HUES64 (cell line): ENCODE results near the gene LINGO4.
"Not testable (repeated sequence)": the region's sequence is repeated elsewhere in the genome, so short reads cannot be mapped to it uniquely, and the experiment has no call there.

Experiments
- H3K27ac ChIP-seq: 2 replicates; pipeline ENCODE4 v1.7.0; 2013; ENCODE audit warnings: low read depth, low read length, inconsistent platforms
- H3K27me3 ChIP-seq: 2 replicates; pipeline ENCODE4 v1.6.1; 2013; ENCODE audit warnings: mild to moderate bottlenecking, low read length; ENCODE audit not compliant: insufficient read depth
- H3K36me3 ChIP-seq: 2 replicates; pipeline ENCODE4 v1.6.1; 2013; ENCODE audit warnings: mild to moderate bottlenecking, low read length; ENCODE audit not compliant: insufficient read depth
- H3K4me1 ChIP-seq: 2 replicates; pipeline ENCODE4 v1.6.1; 2013; ENCODE audit warnings: mild to moderate bottlenecking, low read length, moderate library complexity; ENCODE audit not compliant: insufficient read depth
- H3K4me3 ChIP-seq: 2 replicates; pipeline ENCODE4 v1.5.1; 2013; ENCODE audit warnings: mild to moderate bottlenecking, low read length, moderate library complexity
- H3K9ac ChIP-seq: 2 replicates; pipeline ENCODE4 v1.6.1; 2013; ENCODE audit warnings: mild to moderate bottlenecking, low read depth, low read length
- H3K9me3 ChIP-seq: 2 replicates; pipeline ENCODE4 v1.6.1; 2013; ENCODE audit warnings: low read depth, low read length; ENCODE audit not compliant: insufficient read depth
- WGBS: fragments of 150-250, 120-280 bp; methylation state at CpG from one replicate; pipeline ENCODE4 v1.1.7; 2013; ENCODE audit warnings: missing lambda C conversion rate; 5-methylcytosine and 5-hydroxymethylcytosine counted together

LINGO4 gene

DNA sequence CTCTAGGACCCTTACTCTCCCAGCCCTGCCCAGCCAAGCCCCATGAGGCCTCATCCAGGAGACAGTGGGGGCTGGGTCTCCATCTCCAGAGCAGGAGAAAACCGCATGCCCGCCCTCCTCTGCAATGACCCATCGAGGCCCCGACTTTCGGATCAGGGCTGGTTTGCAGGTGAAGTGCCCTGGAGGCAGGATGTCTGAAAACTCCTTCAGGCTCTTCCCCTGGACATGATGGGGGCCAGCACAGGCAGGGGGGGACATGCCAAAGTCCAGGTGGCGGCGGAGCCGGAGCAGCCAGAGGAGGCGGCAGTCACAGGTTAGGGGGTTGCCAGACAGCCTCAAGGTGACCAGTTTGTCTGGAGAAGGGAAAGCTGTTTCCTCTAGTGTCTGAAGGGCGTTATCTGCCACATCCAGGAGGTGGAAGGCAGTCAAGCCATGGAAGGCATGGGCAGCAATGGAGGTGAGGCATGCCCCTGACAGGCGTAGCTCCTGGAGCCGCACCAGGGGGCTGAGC lies 3.9 kb downstream of the LINGO4 start:
- Histone ChIP-seq H3K27me3 (0 out of 2 replicates have a peak, but pooled peaks cover 2% of the 10 kb centered on the region), H3K36me3 (no peaks in the 10 kb centered on the region)
- WGBS = 91% methylated on average over 12 of the region's 12 CpGs

DNA sequence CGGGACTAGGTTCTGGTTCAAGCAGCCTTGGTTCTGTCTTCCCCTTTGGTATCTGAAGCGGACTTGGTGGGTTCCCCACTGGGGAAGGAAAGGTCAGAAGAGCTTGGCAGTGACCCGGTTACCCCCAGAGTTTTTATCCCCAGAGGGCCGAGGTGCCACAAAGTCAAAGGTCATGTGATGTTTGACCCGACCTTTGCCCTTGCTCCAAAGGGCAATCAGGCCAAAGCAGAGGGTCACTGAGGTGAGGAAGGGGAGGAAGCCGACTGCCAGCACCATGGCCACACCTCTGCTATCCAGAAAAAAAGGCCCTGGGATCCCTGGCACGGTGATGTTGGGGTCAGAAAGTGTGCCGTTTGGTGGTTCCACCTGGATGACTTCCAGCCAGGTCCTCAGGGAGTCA lies 4.4 kb downstream of the LINGO4 start:
- Histone ChIP-seq H3K36me3 (no peaks in the 10 kb centered on the region), H3K9me3 (no peaks in the 10 kb centered on the region), H3K4me1 (no peaks in the 10 kb centered on the region; the same call in 1 of the 2 replicates), H3K27ac (no peak overlapping the region), H3K9ac (no peak overlapping the region), H3K4me3 (no peak overlapping the region), H3K27me3 (0 out of 2 replicates have a peak, but pooled peaks cover 3% of the 10 kb centered on the region)
- 92% methylated on average over 8 of the region's 8 CpGs for WGBS

More for the DNA sequence above, 3.9 kb downstream of the LINGO4 start:
- H3K4me1 ChIP-seq = no peaks in the 10 kb centered on the region; the same call in 1 of the 2 replicates
- no peak overlapping the region for H3K27ac ChIP-seq
- H3K9ac ChIP-seq = no peak overlapping the region
- H3K9me3 ChIP-seq = no peaks in the 10 kb centered on the region
- H3K4me3 ChIP-seq = no peak overlapping the region

DNA sequence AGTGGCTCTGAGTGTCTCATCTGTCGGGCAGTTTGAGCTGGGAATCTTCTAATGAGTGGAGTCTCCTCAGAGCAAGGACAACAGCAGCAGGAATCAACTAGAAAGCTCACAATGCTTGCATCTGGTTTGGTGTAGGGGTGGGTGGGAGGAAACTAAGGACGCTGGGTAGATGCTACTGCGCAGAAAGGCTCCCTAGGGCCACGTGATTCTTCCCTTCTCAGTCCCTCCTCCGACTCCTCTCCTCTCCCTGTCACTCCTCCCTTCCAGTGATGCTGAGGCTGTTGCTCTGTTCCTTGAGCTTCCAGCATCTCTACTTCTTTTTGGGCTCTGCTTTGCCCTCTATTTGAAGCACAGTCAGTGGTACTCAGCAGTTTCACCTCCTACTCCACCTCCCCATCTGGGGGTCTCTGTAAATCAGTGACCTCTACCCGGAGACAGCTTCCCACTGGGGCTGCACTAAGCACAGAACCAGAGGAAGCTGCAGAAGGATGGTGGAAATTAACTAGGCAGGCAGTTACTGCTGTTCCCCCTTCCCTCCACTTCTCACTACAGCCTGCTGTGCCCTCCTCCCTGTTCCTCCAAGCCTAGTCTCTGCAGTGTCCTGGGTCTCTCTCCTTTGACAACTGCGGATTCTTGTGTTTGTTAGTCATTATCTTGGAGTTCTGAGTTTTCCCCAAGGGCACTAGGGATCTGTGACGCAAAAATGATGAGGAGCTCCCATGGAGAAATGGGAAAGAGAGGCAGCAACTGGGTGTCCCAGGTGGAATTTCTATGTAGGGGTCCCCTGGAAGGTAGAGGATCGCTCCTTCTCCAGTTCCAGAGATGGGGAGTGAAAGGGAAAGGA lies 5.8 kb downstream of the LINGO4 start:
- Histone ChIP-seq H3K27ac (no peak overlapping the region), H3K4me1 (no peaks in the 10 kb centered on the region; the same call in 1 of the 2 replicates), H3K27me3 (0 out of 2 replicates have a peak, but pooled peaks cover 3% of the 10 kb centered on the region), H3K36me3 (no peaks in the 10 kb centered on the region), H3K9me3 (no peaks in the 10 kb centered on the region), H3K4me3 (no peak overlapping the region), H3K9ac (no peak overlapping the region)
- WGBS = 54% methylated on average over 9 of the region's 9 CpGs

DNA sequence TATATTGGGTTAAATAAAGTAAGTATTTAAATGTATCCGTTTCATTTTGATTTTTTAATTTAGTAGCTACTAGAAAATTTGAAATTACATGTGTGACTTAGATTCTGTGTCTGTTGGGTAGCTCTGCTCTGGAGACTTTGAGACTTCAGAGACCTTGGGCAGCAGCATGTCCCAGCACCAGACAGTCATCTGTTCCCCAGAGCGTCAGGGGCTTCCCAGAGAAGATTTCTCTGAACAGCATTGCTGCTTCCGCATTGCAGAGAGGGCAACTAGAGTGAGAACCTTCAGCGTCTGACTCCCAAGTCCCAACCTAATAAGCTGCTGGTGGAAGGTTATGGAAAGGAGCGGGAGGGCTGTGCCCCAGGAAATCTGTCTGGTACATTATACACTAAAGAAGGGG lies 6.6 kb downstream of the LINGO4 start:
- Histone ChIP-seq H3K9ac (no peak overlapping the region), H3K4me3 (no peak overlapping the region), H3K4me1 (no peaks in the 10 kb centered on the region; the same call in 1 of the 2 replicates), H3K9me3 (no peaks in the 10 kb centered on the region), H3K27ac (no peak overlapping the region), H3K27me3 (0 out of 2 replicates have a peak, but pooled peaks cover 3% of the 10 kb centered on the region), H3K36me3 (no peaks in the 10 kb centered on the region)
- WGBS = 92% methylated on average over 5 of the region's 5 CpGs

DNA sequence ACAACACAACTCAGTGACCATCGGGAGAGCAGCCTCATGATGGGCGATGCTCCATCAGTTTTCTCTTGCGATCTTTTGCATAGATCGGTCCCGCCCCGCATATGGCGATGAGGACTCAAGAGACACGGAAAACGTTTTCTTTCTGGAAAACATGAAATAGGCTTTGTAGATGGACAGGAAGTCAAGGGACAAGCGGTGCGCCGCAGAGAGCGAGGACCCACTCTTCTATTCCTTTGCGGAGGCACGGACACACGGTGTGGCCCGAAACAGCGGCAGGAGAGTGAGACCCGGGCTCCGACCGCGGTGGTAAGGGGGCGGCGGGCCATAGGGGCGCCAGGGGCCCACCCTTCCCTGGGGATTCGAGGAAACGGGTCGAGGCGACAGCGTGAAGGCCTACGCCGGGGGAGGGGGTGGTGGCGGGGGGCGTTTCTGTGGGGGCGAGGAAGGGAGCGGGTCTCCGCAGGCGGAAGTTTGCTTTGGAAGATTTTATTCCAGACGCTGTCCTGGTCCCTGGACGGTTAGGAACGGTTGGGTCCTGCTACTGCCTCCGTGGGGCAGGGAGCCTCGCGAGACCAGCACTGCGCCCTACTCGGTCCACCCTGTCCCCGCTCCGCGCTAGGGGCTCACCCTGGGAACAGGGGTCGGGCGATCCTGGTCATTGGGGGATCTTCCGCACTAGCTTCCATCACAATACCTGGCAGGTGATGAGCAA lies 14.1 kb downstream of the LINGO4 start:
- peak overlapping the region; percentile 89 for H3K4me3 ChIP-seq
- H3K27me3 ChIP-seq = peaks cover 10% of the 10 kb centered on the region; the same call in 1 of the 2 replicates
- peak overlapping the region; percentile 56 for H3K9ac ChIP-seq
- H3K4me1 ChIP-seq = peaks cover 11% of the 10 kb centered on the region; the same call in 1 of the 2 replicates
- under 1% methylated on average over 52 of the region's 52 CpGs for WGBS
- H3K27ac ChIP-seq = no peak overlapping the region
- H3K9me3 ChIP-seq = no peaks in the 10 kb centered on the region
- no peaks in the 10 kb centered on the region for H3K36me3 ChIP-seq

DNA sequence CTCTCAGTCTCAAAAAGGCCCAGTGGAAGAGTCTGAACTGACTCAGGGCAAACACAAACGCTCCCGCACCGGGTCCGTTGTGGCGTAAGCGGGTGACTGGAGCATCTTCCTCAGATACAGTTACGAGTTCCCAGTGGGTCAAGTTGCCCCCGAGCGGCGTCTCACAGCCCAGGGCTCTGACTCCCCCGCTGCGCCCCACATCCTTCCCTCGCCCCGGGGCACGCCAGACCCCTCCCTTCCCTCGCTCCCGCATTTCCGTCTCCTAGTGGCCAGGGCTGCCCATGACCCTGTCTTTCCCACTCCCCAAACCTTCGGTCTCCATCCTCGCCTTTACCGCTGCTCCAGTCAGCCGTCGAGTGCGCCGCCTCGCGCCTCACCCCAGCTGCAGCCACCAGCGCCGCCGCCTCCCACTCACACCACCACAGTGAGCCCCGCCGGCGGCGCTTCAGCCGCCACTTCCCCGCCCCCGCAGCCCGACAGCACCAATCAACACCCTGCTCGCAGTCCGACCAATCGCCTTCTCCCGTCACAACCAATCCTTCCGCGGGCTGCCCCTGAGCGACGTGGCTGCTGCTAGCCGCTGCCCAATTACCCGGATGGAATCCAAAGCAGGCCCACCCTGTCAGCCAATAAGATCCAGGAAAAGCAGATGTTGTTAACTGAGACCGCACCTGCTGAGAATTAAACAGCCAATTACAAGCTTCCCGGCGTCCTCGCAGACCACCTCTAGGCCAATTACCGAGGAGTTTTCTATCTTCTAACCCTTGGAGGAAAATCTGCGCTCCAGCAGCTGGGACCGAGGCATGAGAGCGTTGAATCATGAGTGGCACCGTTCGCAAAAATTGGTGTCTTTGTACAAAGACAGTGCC lies 14.9 kb downstream of the LINGO4 start, which contains the start of gene TDRKH:
Gene TDRKH (minus strand): TSS at position 430 of the 869 bp plus-strand sequence. CDS start 7,478 bp downstream, outside the sequence.
- Histone ChIP-seq H3K4me1 (peaks cover 11% of the 10 kb centered on the region; the same call in 1 of the 2 replicates), H3K4me3 (peak within 1 kb of the TSS; percentile 89), H3K27ac (no peak within 1 kb of the TSS), H3K9ac (peak within 1 kb of the TSS; percentile 60), H3K27me3 (peaks cover 13% of the 10 kb centered on the region; the same call in 1 of the 2 replicates), H3K36me3 (no peaks in the 10 kb centered on the region), H3K9me3 (no peaks in the 10 kb centered on the region)
- under 1% methylated on average over 58 of the region's 58 CpGs for WGBS

DNA sequence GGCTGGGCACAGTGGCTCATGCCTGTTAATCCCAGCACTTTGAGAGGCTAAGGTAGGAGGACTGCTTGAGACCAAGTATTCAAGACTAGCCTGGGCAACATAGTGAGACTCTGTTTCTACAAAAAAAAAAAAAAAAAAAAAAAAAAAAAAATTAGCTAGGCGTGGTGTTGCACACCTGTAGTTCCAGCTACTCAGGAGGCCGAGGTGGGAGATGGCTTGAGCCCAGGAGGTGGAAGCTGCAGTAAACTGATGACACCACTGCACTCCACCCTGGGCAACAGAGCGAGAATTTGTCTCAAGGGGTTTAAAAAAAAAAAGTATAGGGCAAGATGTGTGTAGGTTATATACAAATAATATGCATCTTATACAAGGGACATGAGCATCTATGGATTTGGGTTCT lies 17.5 kb downstream of the LINGO4 start:
- no peak overlapping the region for H3K27ac ChIP-seq
- H3K27me3 ChIP-seq = peaks cover 16% of the 10 kb centered on the region; the same call in 1 of the 2 replicates
- H3K9me3 ChIP-seq = no peaks in the 10 kb centered on the region
- no peak overlapping the region for H3K4me3 ChIP-seq
- WGBS = 95% methylated on average over 2 of the region's 3 CpGs
- H3K36me3 ChIP-seq = no peaks in the 10 kb centered on the region
- no peak overlapping the region for H3K9ac ChIP-seq
- peaks cover 11% of the 10 kb centered on the region; the same call in 1 of the 2 replicates for H3K4me1 ChIP-seq

DNA sequence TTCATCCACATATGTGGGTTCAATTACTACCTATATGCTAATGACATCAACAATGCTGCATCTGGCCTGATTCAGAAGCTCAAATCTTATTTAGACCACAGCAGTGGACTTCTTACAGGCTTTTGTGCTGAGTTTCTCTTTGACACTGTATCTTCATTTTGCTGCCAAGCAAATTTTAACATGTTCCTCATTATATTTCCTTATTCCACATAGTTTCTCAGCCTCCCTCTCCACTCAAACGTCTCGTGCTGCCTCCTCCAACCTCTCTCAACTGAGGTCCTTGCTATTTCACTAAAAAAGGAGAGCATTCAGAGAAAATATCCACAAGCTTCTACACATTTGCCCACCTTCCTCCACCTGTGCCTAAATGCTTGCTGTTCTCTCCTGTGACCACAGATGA lies 21.4 kb downstream of the LINGO4 start:
- H3K36me3 ChIP-seq = peaks cover 18% of the 10 kb centered on the region
- whole genome bisulfite sequencing = 80% methylated on average over 2 of the region's 2 CpGs
- no peak overlapping the region for H3K9ac ChIP-seq
- 0 out of 2 replicates have a peak, but pooled peaks cover 6% of the 10 kb centered on the region for H3K27me3 ChIP-seq
- H3K4me1 ChIP-seq = no peaks in the 10 kb centered on the region
- H3K9me3 ChIP-seq = no peaks in the 10 kb centered on the region
- no peak overlapping the region for H3K27ac ChIP-seq
- H3K4me3 ChIP-seq = no peak overlapping the region

DNA sequence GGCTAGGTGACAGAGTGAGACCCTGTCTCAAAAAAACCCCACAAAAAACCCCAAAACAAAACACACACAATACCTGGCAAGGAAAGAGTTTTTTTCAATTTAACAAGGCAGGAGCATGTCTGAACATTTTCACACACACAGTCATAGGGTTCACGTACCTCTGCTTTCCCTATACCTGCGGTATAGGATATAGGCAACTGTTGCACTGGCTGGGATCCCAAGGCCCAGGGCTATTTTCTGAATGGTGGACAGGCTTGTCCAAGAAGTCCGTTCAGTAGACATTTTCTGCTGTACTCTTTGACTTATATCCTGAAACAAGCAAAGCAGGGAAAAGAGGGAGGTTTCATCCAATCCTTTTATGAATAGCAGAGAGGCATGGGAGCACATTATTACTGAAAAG lies 22.5 kb downstream of the LINGO4 start:
- no peaks in the 10 kb centered on the region for H3K4me1 ChIP-seq
- peaks cover 29% of the 10 kb centered on the region for H3K36me3 ChIP-seq
- H3K27ac ChIP-seq = no peak overlapping the region
- WGBS = 89% methylated on average over 3 of the region's 3 CpGs
- 0 out of 2 replicates have a peak, but pooled peaks cover 6% of the 10 kb centered on the region for H3K27me3 ChIP-seq
- H3K9me3 ChIP-seq = no peaks in the 10 kb centered on the region
- no peak overlapping the region for H3K9ac ChIP-seq
- no peak overlapping the region for H3K4me3 ChIP-seq

DNA sequence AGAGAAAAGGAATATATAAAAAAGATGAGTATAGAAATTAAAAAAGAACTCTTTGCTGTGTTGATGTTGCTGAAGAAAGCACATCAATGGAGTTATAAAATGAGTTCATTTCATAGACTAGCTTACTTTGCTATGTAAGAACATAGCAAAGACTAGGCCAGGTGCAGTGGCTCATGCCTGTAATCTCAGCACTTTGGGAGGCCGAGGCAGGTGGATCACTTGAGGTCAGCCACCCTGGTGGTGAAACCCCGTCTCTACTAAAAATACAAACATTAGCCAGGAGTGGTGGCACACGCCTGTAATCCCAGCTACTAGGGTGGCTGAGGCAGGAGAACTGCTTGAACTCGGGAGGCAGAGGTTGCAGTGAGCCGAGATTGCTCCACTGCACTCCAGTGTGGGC lies 23.2 kb downstream of the LINGO4 start:
- not testable (repeated sequence) for H3K4me3 ChIP-seq, H3K4me1 ChIP-seq, H3K9ac ChIP-seq, H3K27me3 ChIP-seq, H3K27ac ChIP-seq, H3K9me3 ChIP-seq
- WGBS = 83% methylated on average over 5 of the region's 5 CpGs
- H3K36me3 ChIP-seq = peaks cover 36% of the 10 kb centered on the region
